NCI-H1436 (cell line): ENCODE measurements around the gene SLC12A9.

Source experiments
- DNase-seq: peaks from one replicate; lab custom pipeline; 2025; lab: John Stamatoyannopoulos, UW

Gene SLC12A9

DNA sequence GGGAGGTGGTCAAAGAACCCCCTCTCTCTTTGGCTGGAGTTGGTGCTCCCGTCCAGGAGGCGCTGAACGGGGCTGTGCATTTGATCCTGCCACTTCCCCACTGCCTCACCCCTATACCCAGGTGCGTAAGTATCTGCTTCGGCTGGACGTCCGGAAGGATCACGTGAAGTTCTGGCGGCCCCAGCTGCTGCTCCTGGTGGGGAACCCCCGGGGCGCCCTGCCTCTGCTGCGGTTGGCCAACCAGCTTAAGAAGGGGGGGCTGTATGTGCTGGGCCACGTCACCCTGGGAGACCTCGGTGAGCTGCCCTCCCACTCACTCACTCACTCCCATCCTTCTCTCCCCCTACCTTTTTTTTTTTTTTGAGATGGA is 9.1 kb downstream of the SLC12A9 start:
- no peak for DNase-seq

DNA sequence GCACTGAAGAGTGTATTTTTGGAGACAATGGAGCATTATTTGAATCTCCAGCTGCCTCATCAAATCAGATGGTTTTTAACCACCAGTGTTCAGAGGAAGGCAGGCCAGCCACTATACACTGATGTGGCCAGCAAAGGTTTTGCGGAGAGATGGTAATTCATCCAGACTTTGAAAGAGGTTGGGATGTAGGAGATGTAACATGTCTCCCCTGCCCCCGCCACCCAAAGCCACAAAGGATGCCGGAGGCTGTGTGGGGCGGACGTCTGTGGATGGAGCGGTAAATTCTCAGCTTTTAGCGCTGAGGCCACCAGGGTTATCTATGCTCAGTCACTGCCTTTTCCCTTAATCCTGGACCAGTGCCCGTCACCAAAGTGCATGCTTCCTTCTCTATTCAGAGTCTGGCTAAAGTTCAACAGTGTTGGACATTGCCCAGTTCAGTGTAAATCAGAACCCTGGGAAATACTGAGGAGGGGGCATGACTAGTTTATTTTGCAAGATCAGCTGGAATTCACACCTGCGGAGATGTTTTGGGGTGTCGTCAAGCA is 11.0 kb downstream of the SLC12A9 start:
- no peak for DNase-seq

DNA sequence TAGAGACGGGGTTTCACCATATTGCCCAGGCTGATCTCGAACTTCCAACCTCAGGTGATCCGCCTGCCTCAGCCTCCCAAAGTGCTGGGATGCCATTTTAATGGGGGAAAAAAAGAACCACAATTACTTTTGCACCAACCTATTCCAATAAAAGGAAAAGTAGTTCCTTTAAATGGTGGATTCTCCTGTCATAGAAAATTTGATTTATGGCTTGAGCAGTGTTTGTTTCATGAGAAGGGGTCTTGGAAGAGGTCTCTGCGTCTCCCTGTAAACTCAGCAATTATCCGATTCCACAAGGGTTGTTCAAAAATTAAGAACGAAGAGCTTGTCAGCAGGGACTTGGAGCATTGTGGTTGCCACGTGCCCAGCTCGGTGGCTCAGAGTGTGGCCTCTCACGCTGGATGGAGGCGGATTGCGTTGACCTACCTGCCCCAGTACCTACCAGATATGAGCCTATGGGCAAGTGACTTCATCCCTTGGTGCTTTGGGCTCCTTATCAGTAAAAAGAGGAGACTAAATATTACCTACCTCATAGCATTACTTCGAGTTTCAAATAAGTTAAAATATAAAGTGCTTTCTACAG is 11.8 kb downstream of the SLC12A9 start:
- no peak for DNase-seq

DNA sequence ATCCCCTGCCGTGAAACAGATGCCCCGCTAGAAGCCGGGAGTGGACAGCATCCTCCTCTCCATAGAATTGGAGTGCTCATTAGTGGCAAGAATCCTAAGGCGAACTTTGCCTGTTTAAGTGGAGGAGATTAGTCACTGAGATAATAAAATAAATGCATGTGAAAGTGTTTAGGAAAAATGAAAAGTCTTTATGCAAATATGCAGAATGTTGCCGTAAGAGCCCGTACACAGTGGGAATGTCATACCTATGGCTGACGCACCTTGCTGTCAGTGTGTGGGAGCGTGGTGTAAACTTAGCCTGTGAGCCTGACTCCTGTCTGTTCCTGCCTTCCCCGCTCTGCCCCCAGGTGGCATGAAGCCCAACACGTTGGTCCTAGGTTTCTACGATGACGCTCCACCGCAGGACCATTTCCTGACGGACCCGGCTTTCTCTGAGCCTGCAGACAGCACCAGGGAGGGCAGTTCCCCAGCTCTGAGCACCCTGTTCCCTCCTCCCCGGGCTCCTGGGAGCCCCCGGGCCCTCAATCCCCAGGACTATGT is 12.9 kb downstream of the SLC12A9 start:
- DNase-seq = no peak

DNA sequence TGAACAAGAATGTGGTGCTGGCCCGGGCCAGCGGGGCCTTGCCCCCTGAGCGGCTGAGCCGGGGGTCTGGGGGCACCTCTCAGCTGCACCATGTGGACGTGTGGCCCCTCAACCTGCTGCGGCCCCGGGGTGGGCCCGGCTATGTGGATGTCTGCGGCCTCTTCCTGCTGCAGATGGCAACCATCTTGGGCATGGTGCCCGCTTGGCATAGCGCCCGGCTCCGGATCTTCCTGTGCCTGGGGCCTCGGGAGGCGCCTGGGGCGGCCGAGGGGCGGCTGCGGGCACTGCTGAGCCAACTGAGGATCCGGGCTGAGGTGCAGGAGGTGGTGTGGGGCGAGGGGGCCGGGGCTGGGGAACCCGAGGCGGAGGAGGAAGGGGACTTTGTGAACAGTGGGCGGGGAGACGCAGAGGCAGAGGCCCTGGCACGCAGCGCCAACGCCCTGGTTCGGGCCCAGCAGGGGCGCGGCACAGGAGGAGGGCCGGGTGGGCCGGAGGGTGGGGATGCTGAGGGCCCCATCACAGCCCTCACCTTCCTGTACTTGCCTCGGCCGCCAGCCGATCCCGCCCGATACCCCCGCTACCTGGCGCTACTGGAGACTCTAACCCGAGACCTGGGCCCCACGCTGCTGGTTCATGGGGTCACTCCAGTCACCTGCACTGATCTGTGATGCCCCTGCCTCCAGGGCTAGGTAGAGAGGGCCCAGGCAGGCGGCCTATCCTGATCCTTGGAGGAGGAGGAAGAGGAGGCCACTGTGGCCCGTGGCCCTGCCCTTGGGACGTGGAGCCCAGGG is 13.6 kb downstream of the SLC12A9 start:
- DNase-seq = no peak

DNA sequence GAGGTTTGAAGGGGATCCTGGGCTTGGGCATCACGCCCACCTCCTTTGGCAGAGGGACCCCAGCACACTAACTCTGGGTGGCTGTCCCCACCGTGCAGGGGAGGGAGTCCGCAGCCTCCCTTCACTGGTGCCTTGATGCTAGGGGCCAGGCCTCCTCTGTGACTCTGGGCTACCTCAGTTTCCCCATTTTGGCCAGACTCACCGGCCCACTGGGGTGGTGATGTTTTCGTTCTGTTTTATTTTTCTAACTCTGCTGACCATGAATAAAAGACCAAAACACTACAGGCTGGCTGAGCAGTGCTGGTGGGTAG is 14.2 kb downstream of the SLC12A9 start:
- DNase-seq = no peak

DNA sequence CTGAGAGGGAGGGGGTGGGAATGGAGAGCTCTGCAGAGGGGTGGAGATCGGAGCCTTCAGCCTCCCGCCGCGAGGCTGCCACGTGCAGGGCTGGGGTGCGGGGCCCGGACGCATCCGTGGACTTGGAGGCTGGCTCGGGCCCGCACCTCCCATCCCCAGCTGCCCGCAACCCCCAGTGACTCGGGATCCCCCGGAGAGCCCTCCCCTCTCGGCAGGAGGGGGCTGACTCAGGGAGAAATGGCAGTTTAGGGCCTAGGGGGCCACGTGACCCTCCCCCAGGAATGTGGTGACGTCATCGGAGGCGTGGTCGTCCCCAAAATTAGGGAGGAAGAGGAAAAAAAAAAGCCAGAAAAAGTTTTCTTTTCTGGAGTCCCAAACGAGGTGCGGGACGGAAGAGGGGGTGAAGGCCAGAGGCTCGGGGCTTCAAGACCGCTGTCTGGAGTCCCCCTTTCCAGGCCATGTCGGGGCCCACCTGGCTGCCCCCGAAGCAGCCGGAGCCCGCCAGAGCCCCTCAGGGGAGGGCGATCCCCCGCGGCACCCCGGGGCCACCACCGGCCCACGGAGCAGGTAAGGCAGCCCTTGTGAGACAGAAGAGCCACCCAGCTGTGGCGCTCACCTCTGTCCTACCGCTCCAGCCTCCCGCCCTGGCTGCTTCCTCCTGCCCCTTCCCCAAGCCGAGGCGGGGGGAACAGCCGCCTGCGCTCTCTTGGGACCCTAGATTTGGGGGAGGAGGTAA is 14.7 kb downstream of the SLC12A9 start, which contains the start of gene TRIP6:
TRIP6 (plus strand) TSS at position 348 of the 736 bp plus-strand sequence; CDS start at position 459, 111 bp downstream.
- no peak for DNase-seq

DNA sequence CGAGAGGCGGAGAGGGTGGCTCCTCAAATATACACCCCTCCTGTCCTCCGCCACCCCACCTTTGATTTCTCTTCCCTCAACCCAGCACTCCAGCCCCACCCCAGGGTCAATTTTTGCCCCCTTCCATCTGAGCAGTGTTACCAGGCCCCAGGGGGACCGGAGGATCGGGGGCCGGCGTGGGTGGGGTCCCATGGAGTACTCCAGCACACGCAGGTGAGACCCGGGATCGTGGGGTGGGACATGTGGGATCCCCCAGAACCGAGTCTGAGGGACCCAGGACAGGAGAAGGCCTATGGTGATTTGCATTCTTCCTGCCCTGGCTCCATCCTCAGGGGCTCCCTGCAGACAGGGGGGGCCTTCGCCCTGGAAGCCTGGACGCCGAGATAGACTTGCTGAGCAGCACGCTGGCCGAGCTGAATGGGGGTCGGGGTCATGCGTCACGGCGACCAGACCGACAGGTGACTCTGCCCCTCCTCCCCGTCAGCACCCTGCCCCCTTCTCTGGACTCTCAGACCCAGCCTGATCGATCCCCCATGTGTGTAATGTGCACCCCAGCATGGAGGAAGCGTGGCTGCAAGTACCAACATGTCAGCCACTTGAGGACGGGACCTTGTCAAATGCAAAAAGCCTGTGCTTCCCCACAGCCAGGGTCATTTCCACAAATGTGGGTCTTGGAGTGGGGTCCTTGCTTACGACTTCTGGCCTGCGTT is 15.4 kb downstream of the SLC12A9 start:
- no peak for DNase-seq

DNA sequence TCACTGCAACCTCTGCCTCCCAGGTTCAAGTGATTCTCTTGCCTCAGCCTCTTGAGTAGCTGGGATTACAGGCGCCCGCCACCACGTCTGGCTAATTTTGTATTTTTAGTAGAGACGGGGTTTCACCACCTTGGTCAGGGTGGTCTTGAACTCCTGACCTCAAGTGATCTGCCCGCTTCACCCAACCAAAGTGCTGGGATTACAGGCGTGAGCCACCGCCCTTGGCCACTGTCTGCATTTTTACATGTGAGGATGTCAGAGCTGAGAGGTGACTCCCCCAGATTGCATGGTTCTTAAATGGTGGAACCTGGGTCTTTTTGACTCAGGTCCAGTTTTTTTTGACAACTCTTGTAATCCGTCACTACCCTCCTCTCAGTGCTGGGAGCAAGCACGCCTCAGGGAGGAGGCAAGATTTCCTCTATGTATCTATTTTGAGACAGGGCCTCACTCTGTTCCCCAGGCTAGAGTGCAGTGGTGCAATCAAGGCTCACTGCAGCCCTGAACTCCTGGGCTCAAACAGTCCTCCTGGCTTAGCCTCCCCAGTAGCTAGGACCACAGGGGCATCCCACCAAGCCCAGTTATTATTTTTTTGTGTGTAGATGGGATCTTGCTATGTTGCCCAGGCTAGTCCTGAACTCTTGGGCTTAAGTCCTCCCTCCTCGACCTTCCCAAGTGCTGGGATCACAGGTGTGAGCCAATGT is 21.2 kb downstream of the SLC12A9 start:
- DNase-seq = no peak

DNA sequence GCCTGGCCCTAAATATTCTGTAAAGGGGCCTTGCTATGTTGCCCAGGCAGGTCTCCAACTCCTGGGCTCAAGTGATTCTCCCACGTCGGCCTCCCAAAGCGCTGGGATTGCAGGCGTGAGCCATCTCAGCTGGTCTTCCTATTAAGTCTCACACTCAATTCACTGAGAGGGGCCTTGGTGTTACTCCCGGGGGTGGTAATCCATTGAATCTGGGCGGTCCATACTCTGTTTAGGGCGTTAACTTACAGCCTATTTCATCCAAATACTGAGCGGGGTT is 21.7 kb downstream of the SLC12A9 start:
- no peak for DNase-seq

DNA sequence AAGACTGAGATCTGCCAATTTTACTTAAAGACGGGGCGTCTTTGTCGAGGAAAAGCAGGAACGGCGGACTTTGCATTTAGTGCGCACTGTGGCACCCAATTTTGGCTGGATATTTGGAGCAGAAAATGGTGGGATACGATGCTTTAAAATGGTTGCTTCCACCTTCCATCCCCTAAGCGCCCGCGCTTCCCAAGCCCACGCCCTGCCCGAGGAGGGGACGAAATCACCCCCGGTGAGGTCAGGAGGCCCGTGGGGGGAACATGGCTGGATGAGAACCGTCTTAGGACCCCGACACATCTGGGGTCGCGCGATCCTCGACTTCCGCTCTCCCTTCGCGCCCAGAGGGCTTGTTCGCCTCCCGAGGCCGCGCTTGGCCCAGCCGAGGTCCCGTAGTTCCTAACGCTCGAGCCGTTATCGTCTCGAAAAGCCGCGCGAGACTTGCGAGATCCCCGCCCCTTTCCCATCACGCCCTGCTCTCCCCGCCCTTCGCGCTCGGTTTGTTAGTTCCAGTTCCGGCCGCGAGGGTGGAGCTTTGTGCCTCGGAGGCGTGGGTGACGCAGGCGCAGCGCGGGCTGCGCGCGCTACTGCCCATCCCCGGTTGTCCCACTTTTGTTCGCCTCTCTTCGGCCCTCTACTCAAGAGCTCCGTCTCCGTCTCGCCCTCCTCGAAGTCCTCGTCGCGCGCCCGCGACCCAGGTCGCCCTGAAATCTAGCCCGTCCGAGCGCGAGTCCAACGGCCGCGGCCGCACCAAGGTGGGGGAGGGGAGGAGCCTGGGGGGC is 22.3 kb downstream of the SLC12A9 start, which contains the start of gene SRRT:
SRRT (plus strand) TSS at position 527 of the 779 bp plus-strand sequence. CDS start 488 bp downstream, outside the sequence.
- DNase-seq = peak; percentile 99

DNA sequence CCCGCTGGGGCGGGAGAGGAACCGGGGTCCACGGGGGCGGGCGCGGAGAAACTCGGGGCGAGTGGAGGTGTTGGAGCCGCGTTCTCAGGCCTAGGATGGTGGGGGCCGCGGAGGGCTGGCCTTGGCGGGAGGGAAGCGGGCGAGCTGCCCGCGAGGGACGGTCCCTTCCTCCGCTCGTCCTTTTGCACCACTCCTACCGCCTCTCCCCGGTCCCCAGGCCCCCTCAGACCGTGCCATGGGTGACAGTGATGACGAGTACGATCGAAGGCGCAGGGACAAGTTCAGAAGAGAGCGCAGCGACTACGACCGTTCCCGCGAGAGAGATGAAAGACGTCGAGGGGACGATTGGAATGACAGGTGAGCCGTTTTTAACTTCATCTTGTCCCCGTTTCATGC is 22.8 kb downstream of the SLC12A9 start:
- no peak for DNase-seq

DNA sequence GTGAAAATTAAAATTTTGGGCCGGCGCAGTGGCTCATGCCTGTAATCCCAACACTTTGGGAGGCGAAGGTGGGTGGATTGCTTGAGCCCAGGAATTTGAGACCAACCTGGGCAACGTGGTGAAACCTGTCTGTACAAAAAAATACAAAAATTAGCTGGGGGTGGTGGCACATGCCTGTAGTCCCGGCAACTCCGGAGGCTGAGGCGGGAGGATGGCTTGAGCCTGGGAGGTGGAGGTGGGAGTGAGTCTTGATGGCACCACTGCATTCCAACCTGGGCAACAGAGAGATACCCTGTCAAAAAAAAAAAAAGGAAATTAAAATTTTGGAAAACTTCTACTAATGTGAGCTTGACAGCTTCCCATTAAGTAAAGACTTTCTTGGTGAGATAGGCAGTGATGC is 25.5 kb downstream of the SLC12A9 start:
- no peak for DNase-seq

DNA sequence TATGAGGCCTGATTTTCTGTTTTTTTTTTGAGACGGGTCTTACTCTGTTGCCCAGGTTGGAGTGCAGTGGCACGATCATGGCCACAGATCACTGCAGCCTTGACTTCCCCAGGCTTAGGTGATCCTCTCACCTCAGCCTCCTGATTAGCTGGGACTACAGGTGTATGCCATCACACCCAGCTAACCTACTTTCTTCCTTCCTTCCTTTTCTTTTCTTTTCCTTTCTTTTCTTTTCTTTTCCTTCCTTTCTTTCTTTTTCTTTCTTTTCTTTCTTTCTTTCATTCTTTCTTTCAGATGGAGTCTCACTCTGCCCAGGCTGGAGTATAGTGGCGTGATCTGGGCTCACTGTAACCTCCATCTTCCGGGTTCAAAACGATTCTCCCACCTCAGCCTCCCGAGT is 26.2 kb downstream of the SLC12A9 start:
- DNase-seq = no peak

DNA sequence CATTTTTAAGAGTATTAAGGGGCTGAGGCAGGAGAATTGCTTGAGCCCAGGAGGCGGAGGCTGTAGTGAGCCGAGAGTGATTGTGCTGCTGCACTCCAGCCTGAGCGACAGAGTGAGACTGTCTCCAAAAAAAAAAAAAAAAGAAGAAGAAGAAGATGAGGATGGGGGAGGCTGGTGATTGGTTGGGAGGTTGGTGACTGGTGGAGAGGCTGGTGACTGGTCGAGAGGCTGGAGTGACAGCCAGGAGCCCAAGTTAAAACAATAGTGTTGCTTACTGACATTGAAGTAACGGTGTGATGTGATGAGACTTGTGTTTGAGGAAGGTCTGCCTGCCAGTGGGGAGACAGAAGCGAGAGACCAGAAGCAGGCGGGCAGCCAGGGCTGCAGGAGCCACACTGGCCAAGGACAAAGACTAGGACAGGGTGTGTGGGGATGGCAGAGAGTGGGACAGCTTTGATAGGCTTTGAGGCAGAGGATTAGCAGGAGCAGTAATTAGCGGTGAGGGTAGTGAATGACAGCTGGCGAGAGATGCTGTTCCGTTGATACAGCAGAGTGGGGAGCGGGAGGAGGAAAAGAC is 27.3 kb downstream of the SLC12A9 start:
- DNase-seq = no peak

DNA sequence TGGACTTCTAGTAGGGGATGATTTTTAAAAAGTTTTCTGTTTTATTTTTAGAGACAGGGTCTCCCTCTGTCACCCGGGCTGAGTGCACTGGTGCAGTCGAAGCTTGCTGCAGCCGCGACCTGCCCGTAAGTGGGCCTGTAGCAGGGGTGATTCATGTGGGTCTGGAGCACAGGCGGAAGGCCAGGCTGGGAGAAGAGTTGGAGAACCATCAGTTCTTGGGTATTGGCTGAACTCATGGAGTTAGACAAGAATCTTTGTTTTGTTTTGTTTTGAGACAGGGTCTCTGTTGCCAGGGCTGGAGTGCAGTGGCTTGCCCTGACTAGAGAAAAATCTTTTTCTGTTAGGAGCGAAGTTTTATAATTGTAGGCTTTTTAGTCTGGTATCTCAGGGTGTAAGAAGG is 28.1 kb downstream of the SLC12A9 start:
- DNase-seq = no peak

DNA sequence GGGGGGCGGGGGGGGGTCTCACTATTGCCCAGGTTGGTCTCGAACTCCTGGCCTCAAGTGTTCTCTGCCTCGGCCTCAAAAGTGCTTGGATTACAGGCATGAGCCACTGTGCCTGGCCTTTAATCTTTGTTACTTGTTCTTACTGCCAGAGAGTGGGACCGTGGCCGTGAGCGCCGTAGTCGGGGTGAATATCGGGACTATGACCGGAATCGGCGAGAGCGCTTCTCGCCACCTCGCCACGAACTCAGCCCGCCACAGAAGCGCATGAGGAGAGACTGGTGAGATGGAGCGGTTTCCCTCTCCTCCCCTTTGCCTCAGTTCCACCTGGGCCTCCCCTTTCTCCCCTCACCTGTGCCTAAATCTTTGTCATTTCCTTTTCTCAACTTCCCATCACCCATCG is 28.6 kb downstream of the SLC12A9 start:
- no peak for DNase-seq

DNA sequence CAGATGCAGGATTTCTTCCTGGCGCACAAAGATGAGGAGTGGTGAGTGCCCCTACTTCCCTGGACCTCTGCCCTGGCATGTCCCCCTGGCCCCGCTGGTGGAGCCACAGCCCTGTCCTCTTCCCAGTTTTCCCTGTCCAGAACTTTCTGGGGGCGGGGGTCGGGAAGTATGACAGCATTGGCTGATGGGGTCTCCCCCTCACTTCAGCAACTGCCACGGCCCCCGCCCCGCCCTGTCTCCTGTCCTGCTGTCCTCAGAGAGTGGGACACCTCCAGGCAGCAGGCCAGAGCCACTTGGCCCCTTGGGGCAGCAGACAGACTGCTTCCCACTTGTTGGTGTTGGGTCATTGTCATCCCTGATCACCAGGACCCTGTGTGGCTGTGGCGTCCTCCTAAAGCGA is 29.7 kb downstream of the SLC12A9 start:
- no peak for DNase-seq

DNA sequence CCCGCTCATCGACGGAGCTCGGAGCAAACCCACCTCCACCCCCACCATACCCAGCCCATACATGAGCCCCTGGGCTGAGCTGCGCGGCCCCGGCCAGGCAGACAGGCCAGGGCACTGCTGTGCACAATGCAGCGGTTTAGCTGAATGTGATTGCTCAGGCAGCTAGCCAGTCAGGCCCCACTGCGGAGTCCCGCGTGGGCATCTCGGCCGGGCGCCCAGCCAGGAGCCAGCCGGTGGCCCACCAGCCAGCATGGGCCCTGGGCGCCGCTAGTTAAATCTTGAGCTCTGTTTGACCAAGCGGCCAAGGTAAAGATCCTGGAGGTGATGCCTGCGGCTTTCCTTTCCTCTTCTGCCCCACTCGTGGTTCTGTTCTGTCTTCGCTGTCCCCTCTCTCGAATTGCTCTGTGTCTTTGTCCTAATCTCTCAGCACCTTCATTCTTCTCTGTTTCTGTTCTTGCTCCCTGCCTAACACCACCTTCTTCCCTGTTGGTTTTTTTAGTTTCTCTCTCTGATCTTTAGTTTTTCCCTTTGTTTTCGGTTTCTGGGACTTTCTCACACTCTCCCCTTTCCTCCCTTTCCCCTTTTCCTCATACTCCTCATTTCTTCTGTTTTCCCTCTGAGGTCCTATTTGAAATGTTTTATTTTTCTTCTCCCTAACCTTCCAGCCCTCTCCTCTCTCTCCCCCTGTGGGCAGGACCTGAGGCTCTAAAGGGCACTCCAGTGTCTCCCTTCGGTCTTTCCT is 30.4 kb downstream of the SLC12A9 start:
- no peak for DNase-seq
